ENCODE measurements around the gene NEUROD6.

Gene NEUROD6

DNA sequence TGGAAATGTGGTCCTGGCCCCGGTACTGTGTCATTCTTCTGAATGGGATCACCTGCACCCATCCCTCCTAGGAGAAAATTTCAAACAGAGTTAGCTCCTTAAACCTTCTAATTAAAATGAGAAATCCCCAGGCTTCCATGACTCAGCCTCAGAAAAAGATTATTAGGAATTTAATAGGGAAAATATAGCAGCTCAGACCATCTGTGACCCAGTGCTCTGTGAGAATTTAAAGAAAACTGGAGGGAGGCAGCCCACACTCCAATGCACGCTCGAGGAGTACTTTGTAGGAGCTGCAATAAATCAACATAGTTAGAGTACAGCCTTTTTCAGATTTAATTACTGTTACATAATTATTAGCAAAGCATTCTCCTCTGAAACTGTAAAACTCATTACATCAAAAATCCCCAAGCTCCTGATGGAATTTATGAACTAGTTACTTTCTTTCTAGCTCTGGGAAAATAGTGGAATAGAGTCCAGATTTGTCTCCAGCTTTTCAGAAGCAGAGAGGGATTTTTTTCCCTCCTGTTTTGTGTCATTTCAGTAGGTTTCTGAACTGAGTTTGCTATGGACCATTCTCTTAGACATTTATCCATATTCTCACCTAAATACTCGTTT is 30.1 kb downstream of the NEUROD6 start:
- TF ChIP-seq, protein P1, sequence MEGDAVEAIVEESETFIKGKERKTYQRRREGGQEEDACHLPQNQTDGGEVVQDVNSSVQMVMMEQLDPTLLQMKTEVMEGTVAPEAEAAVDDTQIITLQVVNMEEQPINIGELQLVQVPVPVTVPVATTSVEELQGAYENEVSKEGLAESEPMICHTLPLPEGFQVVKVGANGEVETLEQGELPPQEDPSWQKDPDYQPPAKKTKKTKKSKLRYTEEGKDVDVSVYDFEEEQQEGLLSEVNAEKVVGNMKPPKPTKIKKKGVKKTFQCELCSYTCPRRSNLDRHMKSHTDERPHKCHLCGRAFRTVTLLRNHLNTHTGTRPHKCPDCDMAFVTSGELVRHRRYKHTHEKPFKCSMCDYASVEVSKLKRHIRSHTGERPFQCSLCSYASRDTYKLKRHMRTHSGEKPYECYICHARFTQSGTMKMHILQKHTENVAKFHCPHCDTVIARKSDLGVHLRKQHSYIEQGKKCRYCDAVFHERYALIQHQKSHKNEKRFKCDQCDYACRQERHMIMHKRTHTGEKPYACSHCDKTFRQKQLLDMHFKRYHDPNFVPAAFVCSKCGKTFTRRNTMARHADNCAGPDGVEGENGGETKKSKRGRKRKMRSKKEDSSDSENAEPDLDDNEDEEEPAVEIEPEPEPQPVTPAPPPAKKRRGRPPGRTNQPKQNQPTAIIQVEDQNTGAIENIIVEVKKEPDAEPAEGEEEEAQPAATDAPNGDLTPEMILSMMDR (IDR thresholded peaks at IDR 0.05; ENCODE audit: insufficient read depth, low read length, poor library complexity, severe bottlenecking): no peak
- Histone ChIP-seq H3K4me3 (replicated peaks; ENCODE audit: low read depth, low read length) (no peak overlapping the region), H3K27me3 (replicated peaks; ENCODE audit: control insufficient read depth, insufficient read depth, low read length) (no peaks in the 10 kb centered on the region; the same call in 1 of the 2 replicates), H3K36me3 (ENCODE audit: control insufficient read depth, insufficient read depth, low read length) (no peaks in the 10 kb centered on the region)
- DNase-seq (ENCODE audit: extremely low read depth, insufficient read length): no peak

DNA sequence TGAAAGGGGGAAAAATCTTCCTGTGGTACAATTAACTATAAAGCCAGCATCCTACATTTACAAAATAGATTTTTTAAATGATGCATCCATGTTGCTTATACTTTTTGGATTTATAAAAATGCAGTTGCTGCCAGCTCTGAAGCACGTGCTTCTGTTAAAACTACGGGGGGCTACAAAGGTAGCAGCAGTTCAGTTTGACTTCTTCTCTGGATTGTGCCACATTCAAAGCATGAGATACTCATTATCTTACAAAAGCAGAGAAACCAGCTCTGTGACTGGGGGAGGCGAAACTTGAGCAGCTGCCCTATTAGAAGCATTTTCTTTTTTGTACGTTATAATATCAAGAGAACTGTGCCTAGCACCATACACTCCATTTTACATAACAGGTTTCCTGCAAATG is 31.1 kb downstream of the NEUROD6 start:
- no peak for DNase-seq (ENCODE audit: extremely low read depth, insufficient read length)
- no peak overlapping the region for H3K4me3 ChIP-seq (replicated peaks; ENCODE audit: low read depth, low read length)
- H3K36me3 ChIP-seq (ENCODE audit: control insufficient read depth, insufficient read depth, low read length): no peaks in the 10 kb centered on the region
- TF ChIP-seq, protein P1 (IDR thresholded peaks at IDR 0.05; ENCODE audit: insufficient read depth, low read length, poor library complexity, severe bottlenecking): no peak
- H3K27me3 ChIP-seq (replicated peaks; ENCODE audit: control insufficient read depth, insufficient read depth, low read length): no peaks in the 10 kb centered on the region; the same call in 1 of the 2 replicates

DNA sequence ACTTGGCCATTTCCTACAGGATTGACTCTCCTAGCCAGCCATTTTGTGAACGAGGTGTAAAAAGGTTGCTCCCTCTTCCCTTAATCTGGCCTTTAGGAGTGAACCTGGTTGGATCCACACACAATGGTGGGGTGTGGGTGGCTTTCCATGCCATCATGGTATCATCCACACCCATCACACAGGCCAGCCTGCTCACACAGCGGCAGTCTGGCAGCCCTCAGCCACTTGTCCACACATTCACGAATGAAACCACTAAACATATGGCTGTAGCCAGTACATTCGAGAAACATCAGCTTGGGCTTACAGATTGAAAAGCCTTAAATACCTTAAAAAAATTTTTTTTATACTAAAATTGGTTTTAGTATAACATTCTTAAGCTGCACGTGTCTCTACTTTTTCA is 31.9 kb downstream of the NEUROD6 start:
- no peaks in the 10 kb centered on the region for H3K36me3 ChIP-seq (ENCODE audit: control insufficient read depth, insufficient read depth, low read length)
- H3K27me3 ChIP-seq (replicated peaks; ENCODE audit: control insufficient read depth, insufficient read depth, low read length): no peaks in the 10 kb centered on the region; the same call in 1 of the 2 replicates
- H3K4me3 ChIP-seq (replicated peaks; ENCODE audit: low read depth, low read length): no peak overlapping the region
- no peak for DNase-seq (ENCODE audit: extremely low read depth, insufficient read length)
- TF ChIP-seq, protein P1 (IDR thresholded peaks at IDR 0.05; ENCODE audit: insufficient read depth, low read length, poor library complexity, severe bottlenecking): no peak

DNA sequence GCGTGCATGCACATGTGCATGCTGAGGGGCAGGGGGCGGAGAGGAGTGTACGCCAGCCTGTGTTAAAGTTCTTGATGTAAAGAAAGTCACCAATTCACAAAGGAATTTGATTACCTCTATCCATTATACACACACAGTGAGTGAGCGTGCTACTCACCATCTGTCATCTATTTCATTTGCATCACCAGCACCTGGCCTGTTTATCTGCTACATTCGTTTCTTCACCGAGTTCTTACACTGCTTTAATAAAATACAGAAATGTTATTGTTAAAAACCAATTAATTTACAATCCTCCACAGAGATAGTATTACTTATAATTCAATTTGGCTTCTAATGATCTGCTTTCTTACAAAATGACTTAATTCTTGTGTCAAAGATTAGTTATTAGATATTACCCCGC is 32.6 kb downstream of the NEUROD6 start:
- Histone ChIP-seq H3K27me3 (replicated peaks; ENCODE audit: control insufficient read depth, insufficient read depth, low read length) (no peaks in the 10 kb centered on the region; the same call in 1 of the 2 replicates), H3K36me3 (ENCODE audit: control insufficient read depth, insufficient read depth, low read length) (no peaks in the 10 kb centered on the region), H3K4me3 (replicated peaks; ENCODE audit: low read depth, low read length) (no peak overlapping the region)
- DNase-seq (ENCODE audit: extremely low read depth, insufficient read length): no peak
- TF ChIP-seq, protein P1 (IDR thresholded peaks at IDR 0.05; ENCODE audit: insufficient read depth, low read length, poor library complexity, severe bottlenecking): no peak

DNA sequence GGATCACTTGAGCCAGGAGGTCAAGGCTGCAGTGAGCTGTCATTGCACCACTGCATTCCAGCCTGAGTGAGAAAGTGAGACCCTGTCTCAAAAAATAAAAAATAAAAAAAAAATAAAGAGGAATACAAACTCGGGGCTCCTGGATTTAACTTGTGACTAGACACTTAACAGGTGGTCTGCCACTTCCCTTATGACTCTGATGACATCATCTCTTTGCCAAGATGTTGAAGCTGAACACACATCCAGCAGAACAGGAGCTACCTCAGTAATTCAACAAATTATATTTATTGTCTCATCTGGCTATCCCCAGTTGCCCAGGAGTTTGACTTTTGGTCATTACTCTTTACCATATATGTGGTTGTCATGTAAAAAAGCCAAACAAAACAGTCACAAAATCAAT is 35.3 kb downstream of the NEUROD6 start:
- Histone ChIP-seq H3K36me3 (ENCODE audit: control insufficient read depth, insufficient read depth, low read length) (no peaks in the 10 kb centered on the region), H3K27me3 (replicated peaks; ENCODE audit: control insufficient read depth, insufficient read depth, low read length) (no peaks in the 10 kb centered on the region), H3K4me3 (replicated peaks; ENCODE audit: low read depth, low read length) (no peak overlapping the region)
- DNase-seq (ENCODE audit: extremely low read depth, insufficient read length): no peak
- TF ChIP-seq, protein P1 (IDR thresholded peaks at IDR 0.05; ENCODE audit: insufficient read depth, low read length, poor library complexity, severe bottlenecking): no peak

DNA sequence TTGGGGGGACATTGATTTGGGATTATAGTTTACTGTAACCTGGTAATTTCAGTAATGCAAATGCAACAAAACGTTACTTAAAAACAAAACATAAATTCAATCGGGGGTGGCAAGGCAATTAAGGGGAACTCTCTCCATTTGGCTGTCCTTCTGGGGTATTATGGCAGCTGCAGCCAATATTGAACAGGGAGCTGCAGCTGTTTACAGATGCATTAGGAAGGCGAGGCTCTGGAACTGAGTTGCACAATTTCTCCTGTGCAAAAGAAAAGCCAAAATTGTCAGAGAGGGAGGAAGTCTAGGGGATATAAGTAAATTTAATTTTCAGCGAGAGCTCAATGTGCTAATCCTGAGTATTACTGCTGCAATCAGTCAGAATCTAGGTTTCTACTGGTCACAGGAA is 36.1 kb downstream of the NEUROD6 start:
- no peak overlapping the region for H3K4me3 ChIP-seq (replicated peaks; ENCODE audit: low read depth, low read length)
- TF ChIP-seq, protein P1 (IDR thresholded peaks at IDR 0.05; ENCODE audit: insufficient read depth, low read length, poor library complexity, severe bottlenecking): no peak
- no peak for DNase-seq (ENCODE audit: extremely low read depth, insufficient read length)
- H3K27me3 ChIP-seq (replicated peaks; ENCODE audit: control insufficient read depth, insufficient read depth, low read length): no peaks in the 10 kb centered on the region
- H3K36me3 ChIP-seq (ENCODE audit: control insufficient read depth, insufficient read depth, low read length): no peaks in the 10 kb centered on the region

Data from GM06990 (cell line).